Effector CD8-positive, alpha-beta T cell (primary cell): ENCODE results near the gene GMDS.

Source experiments
- DNase-seq: peaks from one replicate; lab custom pipeline; 2025; lab: John Stamatoyannopoulos, UW

GMDS gene

DNA sequence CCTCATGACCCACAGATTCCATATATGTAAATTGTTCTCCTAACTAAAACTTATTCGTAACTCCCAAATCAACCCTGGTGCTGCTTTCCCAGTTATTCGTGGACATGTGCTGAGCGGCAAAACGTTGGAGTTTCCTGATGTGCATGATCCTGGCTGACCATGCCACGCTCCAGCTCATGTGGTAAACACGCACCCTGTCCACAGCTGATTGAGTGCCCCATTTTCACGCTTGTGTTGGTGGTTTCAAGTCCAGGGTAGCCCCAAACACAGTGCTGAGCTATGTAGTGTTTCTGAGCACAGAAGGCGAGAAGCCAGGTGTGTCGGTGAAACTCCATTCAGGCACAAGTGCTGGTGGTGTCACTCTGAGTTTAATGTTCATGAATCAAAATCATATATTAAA, 654.8 kb downstream of the GMDS start:
- DNase-seq: no peak

DNA sequence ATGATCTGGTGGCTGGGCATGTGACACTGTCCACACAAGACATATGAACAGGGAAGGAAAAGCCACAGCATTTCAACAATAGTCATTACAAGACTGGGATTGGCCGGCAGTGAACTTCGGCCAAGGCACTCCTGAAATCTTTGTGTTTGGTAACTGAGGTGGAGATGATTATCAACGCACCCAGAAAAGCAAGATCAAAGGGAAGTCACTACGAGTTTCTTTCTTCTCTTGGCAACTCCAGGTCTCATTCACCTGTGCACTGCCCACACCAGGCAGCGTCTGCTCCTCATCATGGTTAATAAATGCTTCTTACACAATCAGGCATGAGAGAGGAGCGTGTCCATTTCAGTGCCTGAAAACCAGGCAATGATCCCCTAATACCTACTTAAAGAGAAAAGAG, 656.2 kb downstream of the GMDS start:
- DNase-seq: no peak

DNA sequence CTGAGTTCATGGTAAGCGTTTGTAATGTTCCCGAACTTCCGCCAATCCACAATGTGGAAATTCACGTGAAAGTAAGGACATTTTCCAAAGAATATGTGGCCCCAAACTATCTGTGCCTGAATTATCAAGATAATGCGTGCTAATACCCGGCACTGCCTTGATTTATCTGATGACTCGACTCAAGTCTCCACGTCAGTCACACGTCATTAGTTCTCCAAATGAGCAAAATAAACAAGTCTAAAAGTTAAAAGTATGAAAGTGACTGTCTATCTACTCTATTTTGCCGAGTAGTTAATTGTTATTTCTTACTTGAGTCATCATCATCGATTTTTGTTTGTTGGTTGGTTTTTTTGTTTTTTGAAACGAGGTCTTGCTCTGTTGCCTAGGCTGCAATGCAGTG, 657.4 kb downstream of the GMDS start:
- DNase-seq: no peak

DNA sequence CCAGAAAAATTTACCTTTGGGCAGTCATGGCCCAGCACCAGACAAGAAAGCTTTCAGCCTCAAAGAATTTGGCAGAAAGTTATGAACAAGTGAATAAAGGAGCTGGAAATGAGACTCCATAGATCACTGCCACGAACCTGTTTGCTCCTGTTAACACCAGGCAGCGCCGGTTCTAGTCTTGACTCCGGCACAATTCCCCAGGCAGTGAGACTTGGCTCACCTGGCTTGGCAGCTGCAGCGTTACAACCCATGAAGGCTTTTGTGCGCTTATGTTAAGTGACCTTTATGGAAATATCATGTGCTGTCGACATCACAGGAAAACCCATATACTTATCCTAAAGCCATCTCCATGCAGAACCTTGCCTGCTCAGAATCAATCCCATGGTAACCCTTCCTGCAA, 657.9 kb downstream of the GMDS start:
- DNase-seq: no peak

DNA sequence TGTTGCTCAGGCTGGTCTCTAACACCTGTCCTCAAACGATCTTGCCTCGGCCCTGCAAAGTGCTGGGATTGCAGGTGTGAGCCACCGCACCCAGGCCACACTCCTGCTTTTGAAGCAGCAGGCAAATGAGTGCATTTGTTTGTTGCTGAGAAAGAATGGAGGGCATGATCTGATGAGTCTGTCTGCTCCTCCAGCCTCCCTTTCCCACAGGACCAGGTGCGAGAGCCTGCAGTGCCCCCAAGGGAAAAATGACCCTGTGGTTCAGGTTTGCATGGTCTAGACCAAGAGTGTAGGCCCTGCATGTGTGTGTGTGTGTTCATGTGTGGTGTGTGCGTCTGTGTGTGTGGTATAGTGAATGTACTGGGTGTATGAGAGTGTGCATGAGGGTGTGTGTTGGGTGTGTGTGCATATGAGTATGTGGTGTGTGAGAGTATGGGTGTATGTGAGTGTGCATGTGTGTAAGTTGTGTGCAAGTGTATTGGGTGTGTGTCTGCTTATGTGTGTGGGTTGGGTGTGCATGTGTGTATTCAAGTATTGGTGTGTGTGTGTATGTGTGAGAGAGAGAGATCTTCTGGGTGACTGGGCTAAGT, 658.4 kb downstream of the GMDS start:
- no peak for DNase-seq

DNA sequence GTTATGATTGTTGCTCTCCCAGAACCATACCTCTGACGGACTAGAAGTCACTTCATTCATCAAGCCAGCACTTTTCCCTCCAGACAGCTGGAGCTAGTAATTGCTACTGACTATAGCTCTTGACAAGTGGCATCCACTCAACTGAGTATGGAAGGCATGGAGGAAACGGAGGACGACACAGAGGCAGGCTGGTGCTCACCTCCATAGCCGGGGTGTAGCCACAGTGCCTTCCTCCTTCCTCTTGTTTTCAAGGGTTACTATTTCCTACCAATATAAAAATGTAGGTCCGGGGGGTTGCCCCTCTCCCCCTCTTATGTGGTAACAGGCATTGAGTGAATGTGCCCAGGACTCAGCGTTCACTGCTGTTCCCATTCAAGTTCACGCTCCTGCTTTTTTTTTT, 659.1 kb downstream of the GMDS start:
- no peak for DNase-seq

DNA sequence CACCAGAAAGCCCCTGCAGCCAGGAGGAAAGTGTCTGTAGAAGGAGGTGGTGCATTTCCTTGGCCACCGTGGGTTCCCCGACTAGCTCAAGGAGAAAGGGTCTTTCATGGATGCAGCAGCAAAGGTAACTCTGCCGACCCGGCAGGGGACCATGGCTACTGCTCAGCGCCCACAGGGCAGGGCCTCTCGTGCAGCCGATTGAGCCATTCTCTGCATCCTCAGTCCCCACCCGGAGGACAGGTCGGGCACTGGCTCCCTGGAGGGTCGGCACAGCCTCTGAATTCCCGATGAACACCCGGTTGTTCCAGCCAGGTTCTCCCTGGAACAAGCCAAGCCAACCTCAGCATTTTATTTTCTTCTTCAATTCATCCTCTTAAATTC, 659.7 kb downstream of the GMDS start:
- DNase-seq: no peak

DNA sequence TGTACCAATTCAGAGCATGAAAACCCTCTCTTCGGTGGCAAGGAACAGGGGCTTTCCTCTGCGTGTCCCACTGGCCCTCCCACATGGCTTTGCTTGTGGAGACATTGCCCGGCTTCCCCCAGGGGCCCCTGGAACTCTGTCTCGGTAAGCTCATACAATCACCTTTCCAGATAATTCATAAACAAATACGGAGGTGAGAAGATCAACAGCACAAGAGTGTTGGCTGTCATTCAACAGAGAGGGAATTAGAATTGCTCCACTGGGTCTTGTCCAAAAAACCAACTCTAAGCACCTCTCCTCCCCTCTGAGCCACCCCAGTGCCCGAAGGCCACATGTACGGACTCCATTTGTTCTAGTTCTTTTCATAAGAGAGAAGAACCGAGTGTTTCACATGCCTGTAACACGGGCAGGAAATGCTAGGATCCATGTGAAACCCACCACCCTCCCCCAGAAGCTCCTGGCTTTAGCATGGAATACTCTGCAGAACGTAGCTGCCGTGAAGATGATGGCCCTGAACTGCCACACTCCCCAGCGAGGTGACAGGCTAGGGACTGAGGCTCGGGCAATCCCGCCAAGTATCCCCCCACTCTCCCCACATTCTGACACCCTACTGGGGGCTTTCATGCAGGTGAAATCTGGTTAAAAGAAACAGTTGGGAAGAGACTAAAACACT, 660.3 kb downstream of the GMDS start:
- no peak for DNase-seq

DNA sequence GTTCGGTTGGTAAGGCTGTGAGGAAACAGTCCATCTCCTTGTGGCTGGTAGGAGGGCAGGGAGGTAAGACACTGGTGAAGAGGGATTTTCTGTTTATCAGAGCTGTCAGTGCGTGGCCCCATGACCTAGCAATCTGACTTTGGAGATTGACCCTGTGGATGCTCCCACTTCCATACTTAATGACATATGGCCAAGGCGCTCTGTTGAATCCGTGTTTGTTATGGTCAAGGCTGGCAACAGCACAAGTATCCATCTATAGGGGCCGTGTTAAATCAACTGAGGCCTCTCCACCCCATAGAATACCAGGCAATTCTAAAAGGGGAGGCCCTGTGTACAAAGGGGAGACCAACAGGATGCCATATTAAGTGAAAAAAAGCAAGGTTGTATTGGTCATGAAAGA, 661.3 kb downstream of the GMDS start:
- DNase-seq: no peak

DNA sequence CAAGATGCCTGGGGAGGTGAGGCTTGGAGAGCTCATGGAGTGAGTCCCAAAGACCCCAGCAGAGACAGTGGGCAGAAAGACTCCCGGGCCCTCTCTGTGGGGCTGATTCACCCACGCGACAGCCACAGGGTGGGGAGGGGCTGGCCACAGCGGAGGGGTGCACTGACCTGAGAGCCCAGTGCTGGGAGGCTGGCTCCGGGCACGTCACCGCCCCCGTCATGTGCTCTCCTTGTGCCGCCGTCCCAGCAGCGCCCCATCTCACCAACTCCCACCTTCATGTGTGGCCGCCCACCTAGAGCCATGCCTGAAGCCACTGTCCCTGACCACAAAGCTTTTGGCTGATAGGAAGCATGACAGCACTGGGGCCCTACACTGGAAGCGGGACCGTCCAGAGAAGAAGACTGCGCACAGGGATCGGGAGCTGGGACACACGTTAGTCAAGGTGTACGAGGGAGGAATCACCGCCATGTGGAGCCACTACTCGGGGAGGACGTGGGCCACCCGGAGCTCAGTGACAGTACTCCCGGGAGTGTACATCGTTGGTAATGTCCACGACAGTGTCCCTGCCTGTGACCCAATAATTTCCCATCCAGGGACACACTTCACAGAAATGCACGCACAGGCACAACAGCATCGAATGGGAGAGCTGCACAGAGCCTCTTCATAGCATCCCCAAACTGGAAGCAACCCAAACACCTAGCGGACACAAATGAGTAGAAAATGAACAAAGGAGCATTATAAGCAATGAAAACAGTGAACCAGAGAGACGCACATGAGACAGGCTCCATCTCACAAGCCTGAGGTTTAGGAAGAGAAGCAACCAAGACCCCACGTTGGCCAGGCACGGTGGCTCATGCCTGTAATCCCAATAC, 664.0 kb downstream of the GMDS start:
- no peak for DNase-seq

DNA sequence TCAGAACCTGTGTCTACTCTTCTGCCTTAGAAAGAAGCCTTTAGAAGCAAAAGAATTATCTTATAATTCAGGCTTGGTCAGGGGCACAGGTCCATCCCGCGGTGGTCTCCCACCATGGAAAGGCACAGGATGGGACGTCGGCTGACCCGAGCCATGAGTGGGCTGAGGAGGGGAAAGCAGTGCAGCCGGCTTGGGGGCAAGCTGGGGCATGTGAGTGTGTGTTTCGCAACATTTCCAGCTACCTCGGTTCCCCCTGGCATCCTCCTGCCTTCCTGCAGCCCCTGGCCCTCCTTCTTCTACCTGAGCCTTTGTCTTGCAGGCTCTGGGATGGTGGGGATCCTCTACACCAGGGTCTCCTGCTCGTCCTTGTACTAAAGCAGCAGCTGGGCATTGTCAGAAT, 664.8 kb downstream of the GMDS start:
- no peak for DNase-seq

DNA sequence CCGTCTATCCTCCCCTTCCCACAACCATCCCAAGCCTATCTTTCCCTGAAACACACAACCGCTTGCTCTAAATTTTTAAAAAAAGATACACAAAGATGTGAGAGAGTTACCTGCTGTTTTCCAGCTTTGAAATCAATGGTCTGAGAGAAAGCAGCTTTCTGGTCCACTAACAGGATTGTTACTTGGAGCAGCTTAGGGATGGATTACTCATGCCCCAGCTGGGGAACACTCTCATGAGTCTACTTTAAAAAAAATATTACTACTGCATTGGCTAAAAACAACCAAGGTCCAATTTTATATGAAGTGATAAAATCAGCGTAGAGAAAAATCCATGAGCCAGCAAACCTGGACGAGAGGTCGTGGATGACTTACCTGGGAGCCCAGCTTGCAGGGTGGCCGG, 665.3 kb downstream of the GMDS start:
- DNase-seq: no peak

DNA sequence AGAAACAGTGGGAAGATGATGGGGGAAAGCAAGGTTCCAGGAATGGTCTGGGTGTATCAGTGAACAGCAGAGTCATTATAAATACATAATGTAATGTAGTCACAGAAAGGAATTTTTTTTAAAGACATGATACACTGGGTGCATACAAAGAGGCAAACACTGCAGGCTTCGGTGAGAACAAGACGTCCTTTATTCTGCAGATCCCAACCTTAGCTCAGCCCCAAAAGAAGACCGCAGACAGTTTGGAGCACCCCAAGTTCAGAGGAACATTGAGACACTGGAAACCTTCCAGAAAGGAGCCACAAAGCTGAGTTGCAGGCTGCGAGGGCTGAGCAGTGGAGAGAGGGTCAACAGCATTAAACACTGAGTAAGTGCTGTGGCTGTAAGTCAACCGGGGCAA, 666.3 kb downstream of the GMDS start:
- DNase-seq: no peak

DNA sequence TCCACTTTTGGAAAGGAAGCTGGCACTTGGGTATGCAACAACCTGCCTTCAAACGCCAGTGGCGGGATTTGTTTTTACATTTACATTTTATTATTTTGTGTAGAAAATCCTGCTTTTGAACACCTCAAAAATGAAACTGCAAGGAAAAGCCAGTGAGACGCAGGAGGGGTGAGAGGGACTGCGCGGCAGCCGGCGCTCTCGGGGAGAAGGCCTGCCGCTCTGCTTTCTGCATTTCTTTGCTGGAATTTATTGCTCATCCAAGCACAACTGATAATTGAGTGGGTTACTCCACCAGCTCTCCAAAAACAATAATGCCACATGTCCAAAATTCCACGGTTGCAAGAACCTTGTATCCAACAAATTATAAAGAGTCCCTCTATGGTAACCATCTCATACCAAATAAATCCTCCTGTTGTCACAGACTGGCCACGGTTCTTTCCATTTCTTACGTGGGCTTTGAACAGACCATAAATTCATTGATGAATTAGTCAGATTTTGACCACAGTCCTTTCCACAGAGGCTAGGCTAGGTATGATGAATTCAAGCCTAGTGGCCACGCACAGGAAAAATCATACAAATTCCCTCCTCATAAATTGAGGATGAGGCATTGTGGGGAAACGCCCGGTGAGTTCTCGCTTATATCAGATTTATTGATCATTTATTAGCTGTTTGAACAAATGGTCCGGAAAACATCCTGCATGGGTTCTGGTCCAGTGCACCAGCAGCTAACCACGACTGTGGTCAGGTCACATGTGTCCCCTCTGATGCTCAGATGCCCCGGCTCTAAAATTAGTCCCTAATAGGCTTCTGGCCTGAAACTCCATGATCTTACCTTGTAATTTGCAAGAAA, 667.3 kb downstream of the GMDS start:
- DNase-seq: no peak

DNA sequence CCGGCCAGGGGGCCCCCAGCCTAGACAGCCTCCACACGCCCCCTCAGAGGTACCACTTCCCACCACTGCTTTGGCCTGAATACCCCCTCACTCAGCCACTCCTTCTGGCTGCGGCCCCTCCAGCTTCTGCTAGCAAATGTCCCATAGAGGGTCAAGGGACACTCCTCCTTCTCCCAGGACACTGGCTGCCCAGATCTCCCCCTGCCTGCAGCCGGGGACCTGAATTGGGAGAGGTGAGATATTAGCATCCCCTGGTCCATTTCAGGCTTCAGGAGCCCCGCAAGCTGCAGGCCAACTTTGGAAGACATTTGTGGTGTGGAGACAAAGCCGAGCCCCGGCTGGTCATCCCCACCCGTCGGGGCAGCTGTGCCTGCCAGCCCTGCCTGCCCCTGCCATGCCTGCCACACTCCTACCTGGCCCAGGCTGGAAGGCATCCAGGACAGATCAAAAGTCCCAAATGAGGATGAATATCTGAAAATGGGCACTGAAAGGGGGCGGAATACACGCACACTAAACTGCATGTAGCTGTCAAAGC, 668.2 kb downstream of the GMDS start:
- DNase-seq: no peak

DNA sequence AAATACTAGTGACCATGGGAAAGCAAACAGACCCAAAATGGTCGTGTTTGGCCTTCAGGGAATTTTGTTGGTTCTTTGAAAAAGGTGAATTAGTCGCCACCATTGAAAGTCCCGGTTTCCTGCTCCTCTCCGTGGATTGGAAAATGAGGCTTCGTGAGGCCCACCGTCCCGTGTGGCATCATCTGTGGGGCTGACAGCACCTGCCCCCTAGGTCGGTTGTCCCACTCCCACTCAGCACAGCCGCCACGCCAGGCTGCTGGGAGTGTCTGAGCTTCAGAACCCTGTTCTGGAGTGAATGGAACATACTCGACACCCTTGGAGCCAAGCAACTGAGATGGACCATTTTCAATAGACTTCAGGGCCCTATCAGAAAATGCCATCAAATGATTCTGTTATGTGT, 668.7 kb downstream of the GMDS start:
- DNase-seq: no peak

DNA sequence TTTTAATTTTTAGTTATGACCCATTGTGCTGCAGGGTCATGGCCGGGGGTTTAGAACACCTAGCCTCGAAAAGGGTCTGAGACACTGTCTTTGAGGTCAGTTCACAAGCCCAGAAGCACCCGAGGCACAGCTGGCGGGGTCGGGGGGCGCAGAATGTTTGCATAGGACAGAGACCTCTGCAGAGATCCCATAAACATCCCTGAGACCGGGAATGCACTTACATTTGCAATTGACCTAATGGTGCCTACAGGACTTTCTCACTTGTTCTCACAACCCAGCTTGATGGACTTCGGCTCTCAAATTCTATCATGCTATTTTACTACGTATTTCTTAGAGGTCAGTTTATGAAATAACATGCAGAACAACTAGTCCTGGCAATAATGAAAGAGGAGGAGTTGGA, 669.2 kb downstream of the GMDS start:
- DNase-seq: no peak

DNA sequence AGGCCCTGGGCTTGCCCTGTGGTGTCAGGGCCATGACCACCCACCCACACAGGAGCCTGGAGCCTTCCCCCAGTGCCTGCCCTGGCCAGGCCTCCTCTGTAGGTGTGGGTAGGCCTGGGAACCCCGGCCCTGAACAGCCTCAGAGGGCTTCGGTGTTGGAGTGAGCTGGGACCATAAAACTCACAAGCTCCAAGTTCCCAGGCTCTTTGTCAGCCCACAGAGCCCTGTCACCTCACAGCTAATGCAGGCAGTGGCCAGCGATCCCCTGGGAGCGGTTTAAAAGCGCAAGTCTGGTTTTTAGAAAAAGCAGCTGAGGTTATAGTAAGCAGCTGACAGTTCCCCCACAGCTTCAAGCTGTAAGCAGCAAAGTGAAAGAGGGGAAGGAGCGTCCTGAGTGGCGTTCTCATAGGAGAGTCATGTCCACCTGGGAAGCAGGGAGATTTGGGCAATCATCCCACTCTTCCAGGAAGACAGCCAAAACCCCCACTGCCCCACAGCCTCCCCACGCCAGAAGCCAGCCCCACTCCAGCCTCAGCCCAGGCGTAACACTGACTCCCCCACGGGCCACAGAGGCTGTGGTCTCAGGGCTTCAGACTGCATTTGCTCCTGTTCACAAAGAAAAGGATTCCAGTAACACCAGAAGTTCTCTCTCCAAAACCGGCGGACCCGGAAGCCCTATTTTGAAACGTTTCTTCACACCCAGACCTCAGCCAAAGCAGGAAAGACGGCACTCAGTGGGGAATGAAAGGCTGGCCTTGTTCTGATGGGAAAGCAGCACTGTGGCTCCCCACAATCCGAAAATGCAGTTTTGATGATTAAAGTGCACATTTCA, 670.0 kb downstream of the GMDS start:
- no peak for DNase-seq

DNA sequence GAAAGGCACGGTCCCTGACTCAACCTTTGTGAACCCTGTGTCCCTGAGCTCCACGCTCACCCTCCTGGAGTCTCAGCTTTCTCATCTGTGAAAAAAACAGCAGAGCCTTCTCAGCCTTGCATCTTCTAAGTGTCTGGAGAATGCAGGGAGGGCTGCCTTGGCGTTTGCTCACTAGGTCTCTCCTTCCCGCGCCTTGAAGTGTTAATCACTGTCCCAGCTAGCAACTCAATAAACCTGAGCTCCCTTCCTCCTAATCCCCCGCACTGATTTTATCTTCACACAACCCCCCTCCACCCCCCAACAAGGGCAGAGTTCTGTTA, 670.6 kb downstream of the GMDS start:
- no peak for DNase-seq

DNA sequence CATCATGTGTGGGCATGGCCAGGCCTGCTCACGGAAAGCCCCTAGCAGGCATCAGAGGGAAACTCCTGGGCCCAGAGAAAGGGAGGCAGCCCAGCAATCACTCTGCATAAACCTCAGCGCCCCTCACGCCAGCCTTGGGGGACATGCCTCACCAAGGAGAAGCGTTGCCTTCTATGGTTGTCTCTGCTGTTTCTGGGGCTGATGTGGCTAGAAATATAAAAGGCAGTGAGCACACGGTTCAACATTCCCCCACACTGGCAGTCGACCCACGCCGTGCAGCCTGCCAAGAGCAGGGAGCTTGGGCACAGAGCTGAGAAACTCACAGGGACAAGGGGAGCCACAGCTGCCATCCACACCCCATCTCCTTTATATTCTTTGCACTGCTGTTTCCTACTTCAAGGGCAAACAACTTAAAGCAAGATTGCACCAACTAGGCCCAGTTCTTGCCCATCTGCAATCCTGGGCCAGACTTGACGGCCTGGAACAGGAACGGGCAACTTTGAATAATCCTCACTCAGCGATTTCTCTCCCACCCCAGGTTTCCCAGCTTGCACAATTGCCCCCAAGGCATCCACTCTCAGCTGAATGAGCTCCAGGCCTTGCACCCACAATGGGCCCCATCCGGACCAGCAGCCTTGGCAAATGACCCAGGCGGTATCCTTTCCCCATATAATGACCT, 671.2 kb downstream of the GMDS start:
- DNase-seq: no peak
